WTC11 (cell line): ENCODE measurements around the gene RNF151. TPM values are rescaled to one million over a fixed set of nuclear protein-coding genes. Genes with fewer than 3 reads are reported as not detected.

Experiments
- ATF2 ChIP-seq: sonication (generic); formaldehyde crosslinking; IDR thresholded peaks from 2 replicates; pipeline ENCODE4 v1.8.1; 2022; ENCODE audit warnings: low read depth, missing genetic modification reagents, borderline replicate concordance
- EMX1 ChIP-seq: fragments of 250-450 bp; sonication (Bioruptor Pico); IDR thresholded peaks from 2 replicates; pipeline ENCODE4 v1.8.0; 2021; ENCODE audit warnings: mild to moderate bottlenecking
- FOXJ3 ChIP-seq: sonication (generic); formaldehyde crosslinking; IDR thresholded peaks from 2 replicates; pipeline ENCODE4 v1.9.0; 2021; ENCODE audit warnings: missing genetic modification reagents, mild to moderate bottlenecking, borderline replicate concordance
- FOXK1 ChIP-seq: sonication (generic); formaldehyde crosslinking; IDR thresholded peaks from 2 replicates; pipeline ENCODE4 v1.8.0; 2022; ENCODE audit warnings: mild to moderate bottlenecking, moderate library complexity, missing genetic modification reagents
- FOXP1 ChIP-seq: sonication (generic); formaldehyde crosslinking; IDR thresholded peaks from 2 replicates; pipeline ENCODE4 v1.8.0; 2022; ENCODE audit warnings: missing genetic modification reagents, mild to moderate bottlenecking, moderate library complexity, borderline replicate concordance
- HMGA2 ChIP-seq: fragments of 250-450 bp; sonication (Bioruptor Pico); IDR thresholded peaks from 2 replicates; pipeline ENCODE4 v1.4.0; 2021; ENCODE audit warnings: mild to moderate bottlenecking, moderate library complexity
- HMGXB4 ChIP-seq: sonication (generic); formaldehyde crosslinking; IDR thresholded peaks from 2 replicates; pipeline ENCODE4 v1.8.1; 2023; ENCODE audit warnings: mild to moderate bottlenecking, moderate library complexity, missing genetic modification reagents
- JUN ChIP-seq: sonication (generic); formaldehyde crosslinking; IDR thresholded peaks from 2 replicates; pipeline ENCODE4 v1.8.0; 2023; ENCODE audit warnings: mild to moderate bottlenecking, missing genetic modification reagents
- MLX ChIP-seq: sonication (generic); formaldehyde crosslinking; IDR thresholded peaks from 2 replicates; pipeline ENCODE4 v1.8.1; 2023; ENCODE audit warnings: mild to moderate bottlenecking, missing genetic modification reagents, moderate library complexity
- MXD4 ChIP-seq: fragments of 250-450 bp; sonication (Bioruptor Pico); IDR thresholded peaks from 2 replicates; pipeline ENCODE4 v1.8.0; 2021; ENCODE audit warnings: mild to moderate bottlenecking, moderate library complexity, borderline replicate concordance
- MYBL2 ChIP-seq: sonication (generic); formaldehyde crosslinking; IDR thresholded peaks from 2 replicates; pipeline ENCODE4 v1.8.1; 2023; ENCODE audit warnings: mild to moderate bottlenecking, moderate library complexity, missing genetic modification reagents
- NFE2L1 ChIP-seq: sonication (generic); formaldehyde crosslinking; IDR thresholded peaks from 2 replicates; pipeline ENCODE4 v1.8.1; 2023; ENCODE audit warnings: missing genetic modification reagents
- NFYB ChIP-seq: sonication (generic); formaldehyde crosslinking; conservative IDR thresholded peaks from 2 replicates; pipeline ENCODE4 v1.8.0; 2022; ENCODE audit warnings: low read depth, missing genetic modification reagents
- NR1H2 ChIP-seq: sonication (generic); formaldehyde crosslinking; IDR thresholded peaks from 2 replicates; pipeline ENCODE4 v1.9.0; 2021; ENCODE audit warnings: mild to moderate bottlenecking, moderate library complexity, missing genetic modification reagents
- PREB ChIP-seq: sonication (generic); formaldehyde crosslinking; IDR thresholded peaks from 2 replicates; pipeline ENCODE4 v1.8.1; 2022; ENCODE audit warnings: mild to moderate bottlenecking, missing genetic modification reagents, moderate library complexity, borderline replicate concordance
- PRRX2 ChIP-seq: fragments of 250-450 bp; sonication (Bioruptor Pico); IDR thresholded peaks from 2 replicates; pipeline ENCODE4 v1.8.0; 2021; ENCODE audit warnings: mild to moderate bottlenecking
- RELA ChIP-seq: sonication (generic); formaldehyde crosslinking; IDR thresholded peaks from 2 replicates; pipeline ENCODE4 v1.8.1; 2022; ENCODE audit warnings: missing genetic modification reagents, mild to moderate bottlenecking, borderline replicate concordance
- SMAD4 ChIP-seq: sonication (generic); formaldehyde crosslinking; IDR thresholded peaks from 2 replicates; pipeline ENCODE4 v1.8.0; 2022; ENCODE audit warnings: mild to moderate bottlenecking, missing genetic modification reagents
- STAT6 ChIP-seq: sonication (generic); formaldehyde crosslinking; conservative IDR thresholded peaks from 2 replicates; pipeline ENCODE4 v1.8.1; 2023; ENCODE audit warnings: mild to moderate bottlenecking, low read depth, missing genetic modification reagents, moderate library complexity
- TEAD4 ChIP-seq: sonication (generic); formaldehyde crosslinking; IDR thresholded peaks from 2 replicates; pipeline ENCODE4 v1.8.0; 2022; ENCODE audit warnings: mild to moderate bottlenecking, missing genetic modification reagents
- ZMAT4 ChIP-seq: fragments of 250-450 bp; sonication (Bioruptor Pico); IDR thresholded peaks from 2 replicates; pipeline ENCODE4 v1.9.0; 2021; ENCODE audit warnings: mild to moderate bottlenecking
- ZNF121 ChIP-seq: sonication (generic); formaldehyde crosslinking; IDR thresholded peaks from 2 replicates; pipeline ENCODE4 v1.8.0; 2023; ENCODE audit warnings: missing genetic modification reagents
- ZNF232 ChIP-seq: sonication (generic); formaldehyde crosslinking; IDR thresholded peaks from 2 replicates; pipeline ENCODE4 v1.8.0; 2022; ENCODE audit warnings: mild to moderate bottlenecking, missing genetic modification reagents
- ZNF423 ChIP-seq: fragments of 250-450 bp; sonication (Bioruptor Pico); IDR thresholded peaks from 2 replicates; pipeline ENCODE4 v2.1.2; 2022; ENCODE audit warnings: mild to moderate bottlenecking, moderate library complexity
- ZNF671 ChIP-seq: fragments of 250-450 bp; sonication (Bioruptor Pico); IDR thresholded peaks from 2 replicates; pipeline ENCODE4 v1.8.0; 2021; ENCODE audit warnings: mild to moderate bottlenecking
- total RNA-seq: library from RNA; stranded (reverse); gene quantifications from 3 replicates; pipeline ENCODE4 v1.2.3, GENCODE V29; 2021
- TF ChIP-seq, protein P1 (sequence below): sonication (generic); formaldehyde crosslinking; IDR thresholded peaks from 2 replicates; pipeline ENCODE4 v1.8.0; 2022; ENCODE audit warnings: mild to moderate bottlenecking, missing genetic modification reagents
- TF ChIP-seq, protein P2 (sequence below): sonication (generic); formaldehyde crosslinking; IDR thresholded peaks from 2 replicates; pipeline ENCODE4 v1.8.1; 2023; ENCODE audit warnings: mild to moderate bottlenecking, missing genetic modification reagents, moderate library complexity

Gene RNF151
- total RNA-seq, 1 experiment from 2014 or later = 0.31 TPM

GRCh38 chr16:1964506-1965395 is 1.9 kb upstream of the RNF151 start, which contains the start of gene RPS2 (continued):
- TF ChIP-seq ZMAT4 (peak; percentile 69; the same call in 1 of the 2 replicates), JUN (no peak; the same call in none of the 2 replicates), FOXK1 (CRISPR knock-in tag) (peak; percentile 72), PREB (CRISPR knock-in tag) (0 out of 2 replicates have a peak, but pooled peaks have one; percentile 54), HMGXB4 (CRISPR knock-in tag) (peak; percentile 77), ZNF671 (no peak), ATF2 (no peak), SMAD4 (CRISPR knock-in tag) (no peak), STAT6 (CRISPR knock-in tag) (no peak), MLX (no peak), TEAD4 (no peak; the same call in 1 of the 2 replicates), NR1H2 (CRISPR knock-in tag) (no peak), ZNF232 (0 out of 2 replicates have a peak, but pooled peaks have one; percentile 71), ZNF121 (CRISPR knock-in tag) (no peak), FOXP1 (CRISPR knock-in tag) (peak; percentile 23; the same call in 1 of the 2 replicates), FOXJ3 (CRISPR knock-in tag) (no peak), MYBL2 (CRISPR knock-in tag) (no peak), EMX1 (peak; percentile 33; the same call in 1 of the 2 replicates), NFYB (CRISPR knock-in tag) (peak; percentile 76), MXD4 (CRISPR knock-in tag) (no peak), PRRX2 (CRISPR knock-in tag) (peak; percentile 85; the same call in 1 of the 2 replicates), HMGA2 (no peak), ZNF423 (CRISPR knock-in tag) (no peak), RELA (CRISPR knock-in tag) (0 out of 2 replicates have a peak, but pooled peaks have one; percentile 39), NFE2L1 (CRISPR knock-in tag) (no peak; the same call in 1 of the 2 replicates)
- TF ChIP-seq, protein P1, sequence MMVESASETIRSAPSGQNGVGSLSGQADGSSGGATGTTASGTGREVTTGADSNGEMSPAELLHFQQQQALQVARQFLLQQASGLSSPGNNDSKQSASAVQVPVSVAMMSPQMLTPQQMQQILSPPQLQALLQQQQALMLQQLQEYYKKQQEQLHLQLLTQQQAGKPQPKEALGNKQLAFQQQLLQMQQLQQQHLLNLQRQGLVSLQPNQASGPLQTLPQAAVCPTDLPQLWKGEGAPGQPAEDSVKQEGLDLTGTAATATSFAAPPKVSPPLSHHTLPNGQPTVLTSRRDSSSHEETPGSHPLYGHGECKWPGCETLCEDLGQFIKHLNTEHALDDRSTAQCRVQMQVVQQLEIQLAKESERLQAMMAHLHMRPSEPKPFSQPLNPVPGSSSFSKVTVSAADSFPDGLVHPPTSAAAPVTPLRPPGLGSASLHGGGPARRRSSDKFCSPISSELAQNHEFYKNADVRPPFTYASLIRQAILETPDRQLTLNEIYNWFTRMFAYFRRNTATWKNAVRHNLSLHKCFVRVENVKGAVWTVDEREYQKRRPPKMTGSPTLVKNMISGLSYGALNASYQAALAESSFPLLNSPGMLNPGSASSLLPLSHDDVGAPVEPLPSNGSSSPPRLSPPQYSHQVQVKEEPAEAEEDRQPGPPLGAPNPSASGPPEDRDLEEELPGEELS = peak; percentile 20; the same call in 1 of the 2 replicates
- TF ChIP-seq, protein P2, sequence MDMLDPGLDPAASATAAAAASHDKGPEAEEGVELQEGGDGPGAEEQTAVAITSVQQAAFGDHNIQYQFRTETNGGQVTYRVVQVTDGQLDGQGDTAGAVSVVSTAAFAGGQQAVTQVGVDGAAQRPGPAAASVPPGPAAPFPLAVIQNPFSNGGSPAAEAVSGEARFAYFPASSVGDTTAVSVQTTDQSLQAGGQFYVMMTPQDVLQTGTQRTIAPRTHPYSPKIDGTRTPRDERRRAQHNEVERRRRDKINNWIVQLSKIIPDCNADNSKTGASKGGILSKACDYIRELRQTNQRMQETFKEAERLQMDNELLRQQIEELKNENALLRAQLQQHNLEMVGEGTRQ (CRISPR knock-in tag) = 0 out of 2 replicates have a peak, but pooled peaks have one; percentile 42
